ENCODE data around the gene SLC38A9.
"Not testable (repeated sequence)": the region's sequence is repeated elsewhere in the genome, so short reads cannot be mapped to it uniquely, and the experiment has no call there.

SLC38A9 gene

GRCh38 chr5:55724281-55724680 is 12.2 kb upstream of the SLC38A9 start:
- Mint-ChIP-seq H3K4me1 (no peaks in the 10 kb centered on the region), H3K27ac (ENCODE audit: low read depth) (no peak overlapping the region), H3K36me3 (ENCODE audit: insufficient read depth) (no peaks in the 10 kb centered on the region), H3K4me3 (no peak overlapping the region), H3K9me3 (no peaks in the 10 kb centered on the region), H3K27me3 (no peaks in the 10 kb centered on the region)
- no peak for ATAC-seq (replicated peaks; ENCODE audit: extremely low read depth, poor library complexity, severe bottlenecking)
- no peak for DNase-seq (ENCODE audit: low spot score in 2 of 2)

DNA sequence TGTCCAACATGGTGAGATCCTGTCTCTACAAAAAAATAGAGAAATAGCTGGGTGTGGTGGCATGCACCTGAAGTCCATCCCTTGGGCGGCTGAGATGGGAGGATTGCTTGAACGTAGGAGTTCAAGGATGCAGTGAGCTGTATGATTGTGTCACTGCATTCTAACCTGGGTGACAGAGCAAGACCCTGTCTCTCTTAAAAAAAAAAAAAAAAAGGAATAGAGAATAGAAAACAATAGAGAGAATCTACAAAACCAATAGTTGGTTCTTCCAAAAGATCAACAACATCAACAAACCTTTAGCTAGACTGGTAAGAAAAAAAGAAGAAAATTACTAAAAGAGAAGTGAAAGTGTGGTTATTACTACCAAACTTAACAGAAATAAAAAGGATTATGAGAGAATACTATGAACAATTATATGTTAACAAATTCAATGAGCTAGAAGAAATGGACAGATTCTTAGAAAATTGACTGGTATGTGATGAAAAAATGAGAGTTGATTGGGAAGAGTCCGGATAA is 8.1 kb upstream of the SLC38A9 start:
- DNase-seq (ENCODE audit: low spot score in 2 of 2): no peak
- no peaks in the 10 kb centered on the region for H3K9me3 Mint-ChIP-seq
- no peak for ATAC-seq (replicated peaks; ENCODE audit: extremely low read depth, poor library complexity, severe bottlenecking)
- no peaks in the 10 kb centered on the region for H3K27me3 Mint-ChIP-seq
- no peaks in the 10 kb centered on the region for H3K36me3 Mint-ChIP-seq (ENCODE audit: insufficient read depth)
- H3K4me3 Mint-ChIP-seq: no peak overlapping the region
- no peak overlapping the region for H3K27ac Mint-ChIP-seq (ENCODE audit: low read depth)
- no peaks in the 10 kb centered on the region for H3K4me1 Mint-ChIP-seq

DNA sequence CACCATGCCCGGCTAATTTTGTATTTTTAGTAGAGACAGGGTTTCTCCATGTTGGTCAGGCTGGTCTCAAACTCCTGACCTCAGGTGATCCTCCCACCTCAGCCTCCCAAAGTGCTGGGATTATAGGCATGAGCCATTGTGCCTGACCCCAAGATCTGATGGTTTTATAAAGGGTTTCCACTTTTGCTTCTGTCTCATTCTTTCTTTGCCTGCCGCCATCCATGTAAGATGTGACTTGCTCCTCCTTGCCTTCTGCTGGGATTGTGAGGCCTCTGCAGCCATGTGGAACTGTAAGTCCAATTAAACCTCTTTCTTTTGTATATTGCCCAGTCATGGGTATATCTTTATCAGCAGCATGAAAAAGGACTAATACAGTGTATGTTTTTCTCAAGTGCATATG is 6.9 kb upstream of the SLC38A9 start:
- H3K36me3 Mint-ChIP-seq (ENCODE audit: insufficient read depth); H3K27ac Mint-ChIP-seq (ENCODE audit: low read depth); ATAC-seq (replicated peaks; ENCODE audit: extremely low read depth, poor library complexity, severe bottlenecking); H3K27me3 Mint-ChIP-seq; DNase-seq (ENCODE audit: low spot score in 2 of 2); H3K4me3 Mint-ChIP-seq; H3K4me1 Mint-ChIP-seq; H3K9me3 Mint-ChIP-seq: not testable (repeated sequence)

DNA sequence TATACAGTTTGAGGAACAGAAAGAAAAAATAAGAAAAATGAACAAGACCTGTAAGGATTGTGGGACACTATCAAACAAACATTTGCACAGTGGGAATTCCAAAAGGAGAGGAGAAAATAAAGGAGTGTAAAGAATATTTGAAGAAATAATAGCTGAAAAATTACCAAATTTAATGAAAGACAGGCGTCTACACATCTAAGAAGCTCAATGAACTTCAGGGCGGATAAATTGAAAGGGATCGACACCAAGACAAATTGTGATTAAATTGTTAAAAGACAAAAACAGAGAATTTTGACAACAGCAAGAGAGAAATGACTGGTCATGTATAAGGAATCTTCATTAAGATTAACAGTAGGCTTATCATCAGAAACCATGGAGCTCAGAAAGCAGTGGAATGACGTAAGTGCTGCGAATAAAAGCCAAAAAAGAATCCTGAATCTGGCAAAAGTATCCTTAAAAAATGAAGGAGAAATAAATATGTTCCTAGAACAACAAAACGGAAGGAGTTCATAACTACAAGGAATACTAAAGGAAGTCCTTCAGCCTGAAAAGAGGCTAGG is 3.5 kb upstream of the SLC38A9 start:
- Mint-ChIP-seq H3K27me3 (no peaks in the 10 kb centered on the region), H3K36me3 (ENCODE audit: insufficient read depth) (peaks cover 7% of the 10 kb centered on the region)

DNA sequence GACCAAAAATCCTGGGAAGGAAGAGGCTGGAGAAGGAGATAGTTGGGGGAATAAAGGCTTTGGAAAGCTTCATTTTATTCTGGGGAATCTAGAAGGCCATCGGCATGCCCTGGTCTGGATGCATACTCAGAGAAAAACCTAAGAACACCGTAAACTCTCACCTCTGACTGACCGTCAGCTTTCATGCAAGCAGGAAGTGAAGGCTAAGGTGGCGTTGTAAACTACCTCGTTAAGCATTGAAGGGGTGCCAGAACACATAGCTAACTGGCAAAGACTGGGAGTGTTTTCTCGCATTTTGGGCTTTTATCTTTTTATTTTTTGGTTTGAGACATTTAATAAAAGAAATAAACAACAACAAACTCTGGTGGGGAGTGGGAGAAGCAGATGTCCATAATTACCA is 2.6 kb upstream of the SLC38A9 start:
- DNase-seq (ENCODE audit: low spot score in 2 of 2): no peak
- no peaks in the 10 kb centered on the region for H3K9me3 Mint-ChIP-seq
- H3K4me3 Mint-ChIP-seq: no peak overlapping the region
- no peak overlapping the region for H3K27ac Mint-ChIP-seq (ENCODE audit: low read depth)
- H3K36me3 Mint-ChIP-seq (ENCODE audit: insufficient read depth): peaks cover 7% of the 10 kb centered on the region
- no peak for ATAC-seq (replicated peaks; ENCODE audit: extremely low read depth, poor library complexity, severe bottlenecking)
- peaks cover 17% of the 10 kb centered on the region for H3K4me1 Mint-ChIP-seq
- H3K27me3 Mint-ChIP-seq: no peaks in the 10 kb centered on the region

More for the DNA sequence above, 3.5 kb upstream of the SLC38A9 start:
- no peak for ATAC-seq (replicated peaks; ENCODE audit: extremely low read depth, poor library complexity, severe bottlenecking)
- DNase-seq (ENCODE audit: low spot score in 2 of 2): no peak
- H3K27ac Mint-ChIP-seq (ENCODE audit: low read depth): no peak overlapping the region
- no peak overlapping the region for H3K4me3 Mint-ChIP-seq
- H3K4me1 Mint-ChIP-seq: peaks cover 17% of the 10 kb centered on the region
- no peaks in the 10 kb centered on the region for H3K9me3 Mint-ChIP-seq

DNA sequence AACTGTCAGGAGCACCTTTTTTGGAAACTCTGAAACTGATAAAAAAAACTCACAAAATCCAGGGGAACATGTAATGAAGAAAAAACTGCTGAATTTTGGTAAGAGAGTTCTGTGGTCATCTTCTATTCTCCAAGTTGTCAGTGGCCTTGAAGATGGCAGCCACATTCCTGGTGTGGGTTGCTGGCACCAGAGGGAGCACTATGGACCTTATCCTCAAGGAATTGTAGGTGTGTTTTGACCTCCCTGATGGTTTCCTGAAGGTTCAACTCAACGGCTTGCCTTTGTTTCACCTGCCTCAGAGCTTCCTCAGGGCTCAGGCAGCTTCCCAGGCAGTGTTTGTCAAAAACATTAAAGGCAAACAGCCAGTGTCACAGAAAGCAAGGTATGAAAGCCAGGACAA is 2.2 kb upstream of the SLC38A9 start:
- no peaks in the 10 kb centered on the region for H3K9me3 Mint-ChIP-seq
- no peak for DNase-seq (ENCODE audit: low spot score in 2 of 2)
- H3K4me3 Mint-ChIP-seq: no peak overlapping the region
- H3K4me1 Mint-ChIP-seq: peaks cover 17% of the 10 kb centered on the region
- peaks cover 7% of the 10 kb centered on the region for H3K36me3 Mint-ChIP-seq (ENCODE audit: insufficient read depth)
- H3K27me3 Mint-ChIP-seq: no peaks in the 10 kb centered on the region
- no peak overlapping the region for H3K27ac Mint-ChIP-seq (ENCODE audit: low read depth)
- no peak for ATAC-seq (replicated peaks; ENCODE audit: extremely low read depth, poor library complexity, severe bottlenecking)

DNA sequence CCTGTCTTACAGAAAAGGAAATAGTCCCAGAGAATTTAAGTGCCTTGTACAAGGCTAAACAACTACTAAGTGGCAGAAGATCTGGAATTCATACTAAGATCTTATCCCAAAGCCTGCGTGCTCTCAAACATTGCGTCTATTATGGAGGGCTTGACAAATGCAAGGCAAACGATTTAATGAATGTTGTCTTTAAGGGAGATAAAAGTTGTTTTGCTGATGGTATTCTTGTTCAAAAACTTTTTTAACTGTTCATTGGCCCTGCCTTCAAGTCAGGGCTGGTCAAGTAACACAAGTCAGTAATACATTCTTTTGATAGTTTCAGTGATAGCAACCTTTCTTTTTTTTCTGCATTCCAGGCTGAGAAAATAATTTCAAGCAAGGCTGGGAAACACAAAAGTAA is 1.7 kb upstream of the SLC38A9 start:
- H3K4me3 Mint-ChIP-seq: no peak overlapping the region
- peaks cover 17% of the 10 kb centered on the region for H3K4me1 Mint-ChIP-seq
- no peaks in the 10 kb centered on the region for H3K27me3 Mint-ChIP-seq
- no peak overlapping the region for H3K27ac Mint-ChIP-seq (ENCODE audit: low read depth)
- ATAC-seq (replicated peaks; ENCODE audit: extremely low read depth, poor library complexity, severe bottlenecking) (no peak), DNase-seq (ENCODE audit: low spot score in 2 of 2) (no peak)
- H3K36me3 Mint-ChIP-seq (ENCODE audit: insufficient read depth): peaks cover 7% of the 10 kb centered on the region
- H3K9me3 Mint-ChIP-seq: no peaks in the 10 kb centered on the region

GRCh38 chr5:55711507-55712022 is 559 bp downstream of the SLC38A9 start:
- no peaks in the 10 kb centered on the region for H3K9me3 Mint-ChIP-seq

DNA sequence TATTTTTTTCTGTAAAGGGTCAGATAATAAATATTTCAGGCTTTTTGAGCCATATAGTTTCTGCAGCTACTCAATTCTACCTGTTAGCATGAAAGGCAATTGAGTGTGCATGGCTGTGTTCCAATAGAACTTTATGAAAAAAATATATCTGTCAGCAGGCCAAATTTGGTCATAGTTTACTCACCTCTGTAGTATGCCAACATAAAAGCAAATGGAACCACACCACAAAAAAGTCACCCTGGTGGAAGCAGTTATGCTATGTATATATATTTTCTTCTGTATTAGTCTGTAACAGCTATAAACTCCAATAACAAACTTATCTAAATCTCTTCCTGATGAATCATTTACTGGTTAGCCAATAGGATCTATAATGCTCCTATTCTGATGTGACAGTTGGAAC is 3.4 kb downstream of the SLC38A9 start:
- DNase-seq (ENCODE audit: low spot score in 2 of 2): no peak
- no peaks in the 10 kb centered on the region for H3K9me3 Mint-ChIP-seq
- H3K27ac Mint-ChIP-seq (ENCODE audit: low read depth): no peak overlapping the region
- no peaks in the 10 kb centered on the region for H3K27me3 Mint-ChIP-seq
- no peak overlapping the region for H3K4me3 Mint-ChIP-seq
- peaks cover 9% of the 10 kb centered on the region for H3K36me3 Mint-ChIP-seq (ENCODE audit: insufficient read depth)
- ATAC-seq (replicated peaks; ENCODE audit: extremely low read depth, poor library complexity, severe bottlenecking): no peak
- H3K4me1 Mint-ChIP-seq: peaks cover 32% of the 10 kb centered on the region

More at GRCh38 chr5:55711507-55712022, 559 bp downstream of the SLC38A9 start:
- Mint-ChIP-seq H3K27me3 (no peaks in the 10 kb centered on the region), H3K27ac (ENCODE audit: low read depth) (peak overlapping the region; percentile 93), H3K36me3 (ENCODE audit: insufficient read depth) (peaks cover 7% of the 10 kb centered on the region), H3K4me3 (peak overlapping the region; percentile 100), H3K4me1 (peaks cover 27% of the 10 kb centered on the region)
- no peak for DNase-seq (ENCODE audit: low spot score in 2 of 2)
- peak; percentile 8 for ATAC-seq (replicated peaks; ENCODE audit: extremely low read depth, poor library complexity, severe bottlenecking)

GRCh38 chr5:55706230-55706629 is 5.9 kb downstream of the SLC38A9 start:
- Mint-ChIP-seq H3K4me1 (peaks cover 19% of the 10 kb centered on the region), H3K27ac (ENCODE audit: low read depth) (no peak overlapping the region), H3K4me3 (no peak overlapping the region)

GRCh38 chr5:55702598-55703345 is 9.4 kb downstream of the SLC38A9 start:
- peaks cover 27% of the 10 kb centered on the region for H3K4me1 Mint-ChIP-seq
- no peak overlapping the region for H3K4me3 Mint-ChIP-seq
- DNase-seq (ENCODE audit: low spot score in 2 of 2) (no peak), ATAC-seq (replicated peaks; ENCODE audit: extremely low read depth, poor library complexity, severe bottlenecking) (no peak)
- H3K36me3 Mint-ChIP-seq (ENCODE audit: insufficient read depth): peaks cover 7% of the 10 kb centered on the region
- no peaks in the 10 kb centered on the region for H3K27me3 Mint-ChIP-seq
- no peaks in the 10 kb centered on the region for H3K9me3 Mint-ChIP-seq
- no peak overlapping the region for H3K27ac Mint-ChIP-seq (ENCODE audit: low read depth)

More at GRCh38 chr5:55706230-55706629, 5.9 kb downstream of the SLC38A9 start:
- Mint-ChIP-seq H3K27me3 (no peaks in the 10 kb centered on the region), H3K9me3 (no peaks in the 10 kb centered on the region), H3K36me3 (ENCODE audit: insufficient read depth) (peaks cover 7% of the 10 kb centered on the region)
- DNase-seq (ENCODE audit: low spot score in 2 of 2) (no peak), ATAC-seq (replicated peaks; ENCODE audit: extremely low read depth, poor library complexity, severe bottlenecking) (no peak)

- DNase-seq (ENCODE audit: low spot score in 2 of 2) (no peak), ATAC-seq (replicated peaks; ENCODE audit: extremely low read depth, poor library complexity, severe bottlenecking) (no peak)
- Mint-ChIP-seq H3K4me3 (no peak overlapping the region), H3K36me3 (ENCODE audit: insufficient read depth) (peaks cover 7% of the 10 kb centered on the region), H3K4me1 (peaks cover 22% of the 10 kb centered on the region), H3K27ac (ENCODE audit: low read depth) (no peak overlapping the region), H3K9me3 (no peaks in the 10 kb centered on the region), H3K27me3 (no peaks in the 10 kb centered on the region)
Observed at GRCh38 chr5:55701462-55702103, 10.5 kb downstream of the SLC38A9 start.
